Adipocyte (in vitro differentiated cells): ENCODE measurements around the gene GLIPR1L1.
"Not testable (repeated sequence)": the region's sequence is repeated elsewhere in the genome, so short reads cannot be mapped to it uniquely, and the experiment has no call there.

ENCODE experiments used
- DNase-seq: peaks from one replicate; pipeline ENCODE4 v3.0.0-alpha.2; 2015; ENCODE audit warnings: low read depth
- H3K27me3 ChIP-seq: replicated peaks from 2 replicates; pipeline ENCODE4 v1.7.0; 2013; ENCODE audit warnings: mild to moderate bottlenecking, low read length, moderate library complexity; ENCODE audit not compliant: control insufficient read depth, insufficient read depth
- H3K36me3 ChIP-seq: 2 replicates; pipeline ENCODE4 v1.7.0; 2013; ENCODE audit warnings: low read length, mild to moderate bottlenecking, moderate library complexity; ENCODE audit not compliant: control insufficient read depth, insufficient read depth, severe bottlenecking
- H3K4me1 ChIP-seq: 2 replicates; pipeline ENCODE4 v1.7.0; 2013; ENCODE audit warnings: mild to moderate bottlenecking, low read length, moderate library complexity; ENCODE audit not compliant: control insufficient read depth, insufficient read depth
- H3K4me3 ChIP-seq: 2 replicates; pipeline ENCODE4 v1.7.0; 2013; ENCODE audit warnings: mild to moderate bottlenecking, low read length, moderate library complexity
- H3K9ac ChIP-seq: 2 replicates; pipeline ENCODE4 v1.7.0; 2013; ENCODE audit warnings: mild to moderate bottlenecking, low read length, moderate library complexity
- H3K9me3 ChIP-seq: 2 replicates; pipeline ENCODE4 v1.7.0; 2013; ENCODE audit warnings: mild to moderate bottlenecking, low read length, moderate library complexity; ENCODE audit not compliant: control insufficient read depth

GLIPR1L1 gene

GRCh38 chr12:75315518-75315917 is 19.0 kb upstream of the GLIPR1L1 start:
- Histone ChIP-seq H3K27me3 (no peaks in the 10 kb centered on the region), H3K36me3 (no peaks in the 10 kb centered on the region), H3K9ac (no peak overlapping the region), H3K4me1 (peaks cover 10% of the 10 kb centered on the region), H3K9me3 (no peaks in the 10 kb centered on the region), H3K4me3 (no peak overlapping the region)
- DNase-seq, result peak; percentile 61

GRCh38 chr12:75317784-75318183 is 16.7 kb upstream of the GLIPR1L1 start:
- H3K36me3 ChIP-seq, result no peaks in the 10 kb centered on the region
- no peaks in the 10 kb centered on the region for H3K9me3 ChIP-seq
- no peak overlapping the region for H3K4me3 ChIP-seq
- no peak overlapping the region for H3K9ac ChIP-seq
- peaks cover 15% of the 10 kb centered on the region for H3K4me1 ChIP-seq
- no peaks in the 10 kb centered on the region for H3K27me3 ChIP-seq
- DNase-seq, result no peak

- DNase-seq, result peak; percentile 81
- Histone ChIP-seq H3K36me3 (no peaks in the 10 kb centered on the region), H3K9ac (no peak overlapping the region), H3K9me3 (no peaks in the 10 kb centered on the region), H3K27me3 (no peaks in the 10 kb centered on the region), H3K4me1 (peaks cover 5% of the 10 kb centered on the region), H3K4me3 (peak overlapping the region; percentile 49)
Observed at GRCh38 chr12:75322464-75322863, 12.0 kb upstream of the GLIPR1L1 start.

GRCh38 chr12:75323663-75324062 is 10.8 kb upstream of the GLIPR1L1 start:
- no peak overlapping the region for H3K9ac ChIP-seq
- peaks cover 5% of the 10 kb centered on the region for H3K4me1 ChIP-seq
- DNase-seq, result no peak

GRCh38 chr12:75327642-75328041 is 6.8 kb upstream of the GLIPR1L1 start:
- no peaks in the 10 kb centered on the region for H3K9me3 ChIP-seq
- no peak for DNase-seq
- no peaks in the 10 kb centered on the region for H3K27me3 ChIP-seq
- no peaks in the 10 kb centered on the region for H3K4me1 ChIP-seq
- no peak overlapping the region for H3K4me3 ChIP-seq
- no peaks in the 10 kb centered on the region for H3K36me3 ChIP-seq
- no peak overlapping the region for H3K9ac ChIP-seq

More at GRCh38 chr12:75323663-75324062, 10.8 kb upstream of the GLIPR1L1 start:
- Histone ChIP-seq H3K36me3 (no peaks in the 10 kb centered on the region), H3K9me3 (no peaks in the 10 kb centered on the region), H3K27me3 (no peaks in the 10 kb centered on the region), H3K4me3 (no peak overlapping the region)

- no peaks in the 10 kb centered on the region for H3K27me3 ChIP-seq
- H3K36me3 ChIP-seq, result no peaks in the 10 kb centered on the region
- peak within 1 kb of the TSS; percentile 78 for H3K9ac ChIP-seq
- peak; percentile 96 for DNase-seq
- peak within 1 kb of the TSS; percentile 86 for H3K4me3 ChIP-seq
- no peaks in the 10 kb centered on the region for H3K9me3 ChIP-seq
- no peaks in the 10 kb centered on the region for H3K4me1 ChIP-seq
Observed at GRCh38 chr12:75329918-75330826, 4.3 kb upstream of the GLIPR1L1 start, which contains the start of gene CAPS2. Gene CAPS2 (minus strand): TSS chr12:75330324. CDS start chr12:75326498, 3,826 bp downstream.

GRCh38 chr12:75337905-75338304 is 3.4 kb downstream of the GLIPR1L1 start:
- Histone ChIP-seq H3K9ac (no peak overlapping the region), H3K4me3 (no peak overlapping the region), H3K9me3 (no peaks in the 10 kb centered on the region), H3K4me1 (no peaks in the 10 kb centered on the region), H3K27me3 (no peaks in the 10 kb centered on the region), H3K36me3 (no peaks in the 10 kb centered on the region)
- no peak for DNase-seq

- Histone ChIP-seq H3K4me1 (no peaks in the 10 kb centered on the region), H3K27me3 (no peaks in the 10 kb centered on the region), H3K9me3 (no peaks in the 10 kb centered on the region), H3K36me3 (no peaks in the 10 kb centered on the region), H3K9ac (no peak overlapping the region), H3K4me3 (no peak overlapping the region)
- no peak for DNase-seq
Observed at GRCh38 chr12:75341873-75342272, 7.4 kb downstream of the GLIPR1L1 start.

GRCh38 chr12:75345531-75345930 is 11.1 kb downstream of the GLIPR1L1 start:
- Histone ChIP-seq H3K27me3 (no peaks in the 10 kb centered on the region), H3K4me3 (no peak overlapping the region), H3K4me1 (no peaks in the 10 kb centered on the region), H3K9me3 (no peaks in the 10 kb centered on the region), H3K9ac (no peak overlapping the region), H3K36me3 (no peaks in the 10 kb centered on the region)
- no peak for DNase-seq

GRCh38 chr12:75346215-75346614 is 11.7 kb downstream of the GLIPR1L1 start:
- H3K36me3 ChIP-seq, result not testable (repeated sequence)

GRCh38 chr12:75349946-75350345 is 15.5 kb downstream of the GLIPR1L1 start:
- H3K27me3 ChIP-seq, result no peaks in the 10 kb centered on the region
- DNase-seq, result no peak
- no peaks in the 10 kb centered on the region for H3K4me1 ChIP-seq
- H3K9ac ChIP-seq, result no peak overlapping the region
- H3K9me3 ChIP-seq, result peaks cover 5% of the 10 kb centered on the region
- H3K4me3 ChIP-seq, result no peak overlapping the region
- no peaks in the 10 kb centered on the region for H3K36me3 ChIP-seq

More at GRCh38 chr12:75346215-75346614, 11.7 kb downstream of the GLIPR1L1 start:
- not testable (repeated sequence) for DNase-seq, H3K4me1 ChIP-seq, H3K27me3 ChIP-seq, H3K9me3 ChIP-seq, H3K4me3 ChIP-seq, H3K9ac ChIP-seq
